Measurements from ENCODE around the gene SEMA6D.

SEMA6D gene

GRCh38 chr15:47742334-47742733 is 25.0 kb downstream of the SEMA6D start:
- DNase-seq (ENCODE audit: low read depth, low spot score) = peak; percentile 83

- no peak for DNase-seq (ENCODE audit: low read depth, low spot score)
These were observed 25.4 kb downstream of the SEMA6D start for GRCh38 chr15:47742742-47743141.

- no peak for DNase-seq (ENCODE audit: low read depth, low spot score)
These were observed 26.1 kb downstream of the SEMA6D start for GRCh38 chr15:47743385-47743784.

- DNase-seq (ENCODE audit: low read depth, low spot score) = no peak
These were observed 26.6 kb downstream of the SEMA6D start for GRCh38 chr15:47743886-47744285.

GRCh38 chr15:47744496-47744895 is 27.2 kb downstream of the SEMA6D start:
- no peak for DNase-seq (ENCODE audit: low read depth, low spot score)

GRCh38 chr15:47744973-47745372 is 27.7 kb downstream of the SEMA6D start:
- no peak for DNase-seq (ENCODE audit: low read depth, low spot score)

- no peak for DNase-seq (ENCODE audit: low read depth, low spot score)
These were observed 29.2 kb downstream of the SEMA6D start for GRCh38 chr15:47746516-47746915.

- peak; percentile 22 for DNase-seq (ENCODE audit: low read depth, low spot score)
These were observed 32.9 kb downstream of the SEMA6D start for GRCh38 chr15:47750030-47750739.

GRCh38 chr15:47750740-47751262 is 33.5 kb downstream of the SEMA6D start:
- DNase-seq (ENCODE audit: low read depth, low spot score) = no peak

GRCh38 chr15:47753591-47753990 is 36.3 kb downstream of the SEMA6D start:
- DNase-seq (ENCODE audit: low read depth, low spot score) = no peak

- no peak for DNase-seq (ENCODE audit: low read depth, low spot score)
These were observed 37.0 kb downstream of the SEMA6D start for GRCh38 chr15:47754312-47754711.

- no peak for DNase-seq (ENCODE audit: low read depth, low spot score)
These were observed 38.6 kb downstream of the SEMA6D start for GRCh38 chr15:47755941-47756340.

GRCh38 chr15:47756872-47757271 is 39.6 kb downstream of the SEMA6D start:
- no peak for DNase-seq (ENCODE audit: low read depth, low spot score)

- no peak for DNase-seq (ENCODE audit: low read depth, low spot score)
These were observed 40.0 kb downstream of the SEMA6D start for GRCh38 chr15:47757331-47757730.

GRCh38 chr15:47762621-47763020 is 45.3 kb downstream of the SEMA6D start:
- DNase-seq (ENCODE audit: low read depth, low spot score) = no peak

- DNase-seq (ENCODE audit: low read depth, low spot score) = no peak
These were observed 47.4 kb downstream of the SEMA6D start for GRCh38 chr15:47764666-47765065.

GRCh38 chr15:47766406-47766805 is 49.1 kb downstream of the SEMA6D start:
- DNase-seq (ENCODE audit: low read depth, low spot score) = no peak

GRCh38 chr15:47767035-47767434 is 49.7 kb downstream of the SEMA6D start:
- DNase-seq (ENCODE audit: low read depth, low spot score) = no peak

GRCh38 chr15:47768735-47769134 is 51.4 kb downstream of the SEMA6D start:
- peak; percentile 10 for DNase-seq (ENCODE audit: low read depth, low spot score)

- no peak for DNase-seq (ENCODE audit: low read depth, low spot score)
These were observed 51.9 kb downstream of the SEMA6D start for GRCh38 chr15:47769166-47769565.

- no peak for DNase-seq (ENCODE audit: low read depth, low spot score)
These were observed 55.8 kb downstream of the SEMA6D start for GRCh38 chr15:47773143-47773542.

GRCh38 chr15:47778263-47778770 is 61.0 kb downstream of the SEMA6D start:
- no peak for DNase-seq (ENCODE audit: low read depth, low spot score)

- no peak for DNase-seq (ENCODE audit: low read depth, low spot score)
These were observed 63.7 kb downstream of the SEMA6D start for GRCh38 chr15:47780971-47781370.

All from ELF-1 (cell line).